GM12801 (cell line): Measurements from ENCODE around the gene NOTCH3.

Experiments
- CTCF ChIP-seq: IDR thresholded peaks from one replicate; pipeline ENCODE4 v1.5.1; 2011; ENCODE audit warnings: control low read depth; ENCODE audit not compliant: insufficient read length; ENCODE audit errors: extremely low read depth

NOTCH3 gene

GRCh38 chr19:15241259-15241910 is 40.6 kb upstream of the NOTCH3 start:
- TF ChIP-seq CTCF = no peak

GRCh38 chr19:15240515-15240914 is 39.7 kb upstream of the NOTCH3 start:
- no peak for TF ChIP-seq CTCF

GRCh38 chr19:15239337-15239949 is 38.6 kb upstream of the NOTCH3 start:
- TF ChIP-seq CTCF = no peak

- no peak for TF ChIP-seq CTCF
Measured at GRCh38 chr19:15238639-15239155, 37.9 kb upstream of the NOTCH3 start.

GRCh38 chr19:15237759-15238638 is 37.2 kb upstream of the NOTCH3 start:
- no peak for TF ChIP-seq CTCF

- TF ChIP-seq CTCF = no peak
Measured at GRCh38 chr19:15236886-15237285, 36.1 kb upstream of the NOTCH3 start.

GRCh38 chr19:15235781-15236180 is 35.0 kb upstream of the NOTCH3 start:
- TF ChIP-seq CTCF = no peak
